Spinal cord (tissue), 10 donors: Measurements from ENCODE around the gene SMTN. TPM values are rescaled to one million over a fixed set of nuclear protein-coding genes. Genes with fewer than 3 reads are reported as not detected.
"Not testable (repeated sequence)": the region's sequence is repeated elsewhere in the genome, so short reads cannot be mapped to it uniquely, and the experiment has no call there.

Experiments
- DNase-seq, 6 donors: peaks; one replicate each; pipeline versions ENCODE4 v3.0.0 to v3.0.0-alpha.2; 2013 to 2015; ENCODE audit warnings: low spot score in 6 of 6, low read depth in 4 of 6
- H3K27ac ChIP-seq: one replicate; pipeline ENCODE4 v1.5.1; 2013; ENCODE audit warnings: low read depth, low read length, control low read depth
- H3K27me3 ChIP-seq: one replicate; pipeline ENCODE4 v1.6.1; 2013; ENCODE audit warnings: low read length; ENCODE audit not compliant: control insufficient read depth, insufficient read depth
- H3K36me3 ChIP-seq: one replicate; pipeline ENCODE4 v1.6.1; 2013; ENCODE audit warnings: low read length; ENCODE audit not compliant: control insufficient read depth, insufficient read depth
- H3K4me1 ChIP-seq: one replicate; pipeline ENCODE4 v1.6.1; 2013; ENCODE audit warnings: low read length; ENCODE audit not compliant: control insufficient read depth, insufficient read depth
- H3K4me3 ChIP-seq: one replicate; pipeline ENCODE4 v1.5.1; 2013; ENCODE audit warnings: low read depth, low read length, control low read depth
- H3K9me3 ChIP-seq: one replicate; pipeline ENCODE4 v1.6.1; 2013; ENCODE audit warnings: low read length; ENCODE audit not compliant: control insufficient read depth, insufficient read depth
- WGBS: methylation state at CpG from one replicate; pipeline ENCODE4 v1.1.5; 2013; ENCODE audit warnings: missing lambda C conversion rate; ENCODE audit not compliant: insufficient coverage; 5-methylcytosine and 5-hydroxymethylcytosine counted together
- polyA plus RNA-seq, 2 donors: library from polyadenylated mRNA; unstranded; fragments of 120-200 nt; gene quantifications; one replicate each; pipeline ENCODE4 v1.2.1, GENCODE V29; 2013; ENCODE audit not compliant: insufficient read length in 2 of 2
- total RNA-seq, 2 donors: library from RNA; depleted of rRNA in 1 of 2; stranded (reverse); fragments of 120-200 nt in 1 of 2; fragments of >200 nt in 1 of 2; gene quantifications; one replicate each; pipeline versions ENCODE4 v1.2.3 to v1.2.4, GENCODE V29; 2013 to 2014
- donor health status: healthy.

Gene SMTN
- total and polyA plus RNA-seq, 4 donors, result 26.1 to 61.0 (median 41.7) TPM

GRCh38 chr22:31112547-31113091, 31.5 kb downstream of the SMTN start:
- WGBS, result 84% methylated on average over 5 of the region's 7 CpGs
- H3K27ac ChIP-seq, H3K36me3 ChIP-seq, DNase-seq, H3K27me3 ChIP-seq, H3K9me3 ChIP-seq, H3K4me1 ChIP-seq, H3K4me3 ChIP-seq: not testable (repeated sequence)

GRCh38 chr22:31118046-31118820, 37.1 kb downstream of the SMTN start:
- Histone ChIP-seq H3K9me3 (no peaks in the 10 kb centered on the region), H3K36me3 (no peaks in the 10 kb centered on the region), H3K27ac (no peak overlapping the region), H3K27me3 (no peaks in the 10 kb centered on the region), H3K4me3 (no peak overlapping the region), H3K4me1 (peaks cover 13% of the 10 kb centered on the region)
- DNase-seq, result no peak
- 85% methylated on average over 3 of the region's 3 CpGs for WGBS

GRCh38 chr22:31119026-31119717, 38.1 kb downstream of the SMTN start:
- H3K27ac ChIP-seq, result no peak overlapping the region
- H3K4me3 ChIP-seq, result no peak overlapping the region
- H3K9me3 ChIP-seq, result no peaks in the 10 kb centered on the region
- no peaks in the 10 kb centered on the region for H3K36me3 ChIP-seq
- peaks cover 21% of the 10 kb centered on the region for H3K4me1 ChIP-seq
- no peaks in the 10 kb centered on the region for H3K27me3 ChIP-seq
- DNase-seq, result no peak
- WGBS, result 40% methylated on average over 1 of the region's 7 CpGs

GRCh38 chr22:31120230-31120629, 39.1 kb downstream of the SMTN start:
- H3K36me3 ChIP-seq, result peaks cover 5% of the 10 kb centered on the region
- H3K4me3 ChIP-seq, result no peak overlapping the region
- no peak overlapping the region for H3K27ac ChIP-seq
- H3K27me3 ChIP-seq, result no peaks in the 10 kb centered on the region
- peaks cover 23% of the 10 kb centered on the region for H3K4me1 ChIP-seq
- 58% methylated on average over 4 of the region's 5 CpGs for WGBS
- no peaks in the 10 kb centered on the region for H3K9me3 ChIP-seq
- no peak for DNase-seq

GRCh38 chr22:31120642-31121041, 39.5 kb downstream of the SMTN start:
- Histone ChIP-seq H3K4me3 (no peak overlapping the region), H3K27me3 (no peaks in the 10 kb centered on the region), H3K36me3 (peaks cover 9% of the 10 kb centered on the region), H3K27ac (no peak overlapping the region), H3K9me3 (no peaks in the 10 kb centered on the region), H3K4me1 (peaks cover 23% of the 10 kb centered on the region)
- WGBS, result 100% methylated on average over 1 of the region's 1 CpG
- DNase-seq, result no peak

GRCh38 chr22:31121403-31121802, 40.3 kb downstream of the SMTN start:
- WGBS, result 100% methylated on average over 4 of the region's 4 CpGs
- peaks cover 12% of the 10 kb centered on the region for H3K36me3 ChIP-seq
- H3K27ac ChIP-seq, result no peak overlapping the region
- no peaks in the 10 kb centered on the region for H3K9me3 ChIP-seq
- H3K27me3 ChIP-seq, result no peaks in the 10 kb centered on the region
- no peak overlapping the region for H3K4me3 ChIP-seq
- peaks cover 23% of the 10 kb centered on the region for H3K4me1 ChIP-seq
- DNase-seq, result no peak

- peaks cover 23% of the 10 kb centered on the region for H3K4me1 ChIP-seq
- peaks cover 18% of the 10 kb centered on the region for H3K36me3 ChIP-seq
- 92% methylated on average over 2 of the region's 2 CpGs for WGBS
- H3K27ac ChIP-seq, result no peak overlapping the region
- DNase-seq, result no peak
- H3K4me3 ChIP-seq, result no peak overlapping the region
- H3K9me3 ChIP-seq, result no peaks in the 10 kb centered on the region
- no peaks in the 10 kb centered on the region for H3K27me3 ChIP-seq
Measured at GRCh38 chr22:31122196-31122531, 41.0 kb downstream of the SMTN start.

- Histone ChIP-seq H3K4me1 (peaks cover 23% of the 10 kb centered on the region), H3K4me3 (peak within 1 kb of the TSS; percentile 52), H3K36me3 (peaks cover 18% of the 10 kb centered on the region), H3K9me3 (no peaks in the 10 kb centered on the region), H3K27me3 (no peaks in the 10 kb centered on the region), H3K27ac (no peak within 1 kb of the TSS)
- peak in 5 of 6 donors; percentile 42 to 93 (median 54) for DNase-seq
- 11% methylated on average over 9 of the region's 10 CpGs for WGBS
Measured at GRCh38 chr22:31122532-31123291, 41.6 kb downstream of the SMTN start, which contains the start of gene INPP5J. Gene INPP5J (plus strand): TSS chr22:31122966. CDS start chr22:31123015, 49 bp downstream.

GRCh38 chr22:31123292-31123602, 42.1 kb downstream of the SMTN start:
- 49% methylated on average over 4 of the region's 4 CpGs for WGBS
- peak overlapping the region; percentile 52 for H3K4me3 ChIP-seq
- no peak for DNase-seq
- no peak overlapping the region for H3K27ac ChIP-seq
- no peaks in the 10 kb centered on the region for H3K27me3 ChIP-seq
- no peaks in the 10 kb centered on the region for H3K9me3 ChIP-seq
- H3K36me3 ChIP-seq, result peaks cover 22% of the 10 kb centered on the region
- H3K4me1 ChIP-seq, result peaks cover 23% of the 10 kb centered on the region
